ENCODE measurements around the gene CIAO3. TPM values are rescaled to one million over a fixed set of nuclear protein-coding genes. Genes with fewer than 3 reads are reported as not detected.

The CIAO3 gene
- total RNA-seq, 1 experiment from 2014 or later: 21.9 TPM

- Histone ChIP-seq H3K27ac (ENCODE audit: insufficient read length, low read depth, low read length) (no peak overlapping the region), H3K56ac (ENCODE audit: insufficient read length, low read depth, low read length) (no peak overlapping the region), H4K5ac (ENCODE audit: insufficient read length, low read depth, low read length) (no peak overlapping the region), H3K14ac (ENCODE audit: insufficient read depth, low read length) (no peak overlapping the region), H3K4me2 (ENCODE audit: insufficient read depth, insufficient read length, low read length) (no peak overlapping the region), H4K8ac (replicated peaks; ENCODE audit: insufficient read length, low read depth, low read length) (no peak overlapping the region), H3K9ac (ENCODE audit: extremely low read depth, insufficient read length, low read length) (no peak overlapping the region), H2AFZ (ENCODE audit: low read length) (no peak overlapping the region), H3K27me3 (ENCODE audit: insufficient read depth, low read length) (no peaks in the 10 kb centered on the region), H4K20me1 (ENCODE audit: control insufficient read depth, insufficient read depth, insufficient read length) (no peaks in the 10 kb centered on the region), H3T11ph (ENCODE audit: low read length) (no peak overlapping the region), H3K9me3 (ENCODE audit: control insufficient read depth, low read depth, low read length) (no peaks in the 10 kb centered on the region), H2BK120ac (ENCODE audit: low read depth, low read length, poor library complexity, severe bottlenecking) (no peak overlapping the region), H2BK5ac (ENCODE audit: insufficient read length, low read length) (no peak overlapping the region), H2BK12ac (ENCODE audit: insufficient read length, low read depth, low read length) (no peak overlapping the region), H3K79me1 (ENCODE audit: insufficient read depth, low read depth, low read length, poor library complexity, severe bottlenecking) (no peaks in the 10 kb centered on the region), H2AK5ac (ENCODE audit: insufficient read length, low read length) (no peak overlapping the region), H3K4me1 (ENCODE audit: insufficient read depth, low read length) (no peaks in the 10 kb centered on the region), H3K18ac (ENCODE audit: insufficient read length, low read depth, low read length) (no peak overlapping the region), H3K79me2 (ENCODE audit: insufficient read depth, low read length) (no peaks in the 10 kb centered on the region), H2BK20ac (ENCODE audit: low read depth, low read length, poor library complexity, severe bottlenecking) (no peak overlapping the region), H3K23ac (ENCODE audit: insufficient read length, low read depth, low read length) (no peak overlapping the region), H3K4ac (ENCODE audit: low read depth, low read length) (no peak overlapping the region), H2BK15ac (ENCODE audit: low read depth, low read length) (no peak overlapping the region), H3K23me2 (ENCODE audit: insufficient read length, low read depth, low read length, poor library complexity, severe bottlenecking) (no peaks in the 10 kb centered on the region), H4K91ac (ENCODE audit: insufficient read length, low read depth, low read length) (no peak overlapping the region)
- peaks cover 38% of the 10 kb centered on the region for H3K27me3 Mint-ChIP-seq (ENCODE audit: low read depth)
- TF ChIP-seq CTCF (conservative IDR thresholded peaks at IDR 0.05): no peak
- no peaks in the 10 kb centered on the region for H3K36me3 Mint-ChIP-seq (ENCODE audit: insufficient read depth in 1 of 3, low read depth in 3 of 3)
- H3K4me1 Mint-ChIP-seq: peaks cover 18 to 26% of the 10 kb centered on the region in 2 experiments
- no peak for DNase-seq
- H3K4me3 Mint-ChIP-seq: no peak overlapping the region
- no CpG with 5 or more reads among the region's 5 CpGs for WGBS (ENCODE audit: extremely low coverage, insufficient read length, low lambda C conversion rate)
- no peak overlapping the region for H3K27ac Mint-ChIP-seq
- no peaks in the 10 kb centered on the region; a peak in 1 of 5 replicates for H3K9me3 Mint-ChIP-seq
These were observed 15.6 kb upstream of the CIAO3 start for GRCh38 chr16:756428-756827.

Data from H9 (cell line).